Cardiac muscle cell (in vitro differentiated cells and primary cell): Measurements from ENCODE around the gene CD4. TPM values are rescaled to one million over a fixed set of nuclear protein-coding genes. Genes with fewer than 3 reads are reported as not detected.

Source experiments
- DNase-seq, 2 donors: peaks; one replicate each; pipeline versions ENCODE4 v3.0.0 to v3.0.0-alpha.2; 2010 to 2017; ENCODE audit warnings: low read depth in 1 of 2, low spot score in 1 of 2
- H3K27ac ChIP-seq: fragments of 200-600 bp; sonication (generic); 2 replicates; pipeline ENCODE4 v1.5.1; 2016
- H3K27me3 ChIP-seq: fragments of 200-600 bp; sonication (generic); 2 replicates; pipeline ENCODE4 v1.6.0; 2016; ENCODE audit warnings: control low read depth
- H3K36me3 ChIP-seq: fragments of 200-600 bp; sonication (generic); 2 replicates; pipeline ENCODE4 v1.5.1; 2016; ENCODE audit warnings: control low read depth
- H3K4me1 ChIP-seq: fragments of 200-600 bp; sonication (generic); 2 replicates; pipeline ENCODE4 v1.8.1; 2017; ENCODE audit warnings: low read depth, mild to moderate bottlenecking, mixed run types
- H3K4me3 ChIP-seq: fragments of 200-600 bp; sonication (generic); 2 replicates; pipeline ENCODE4 v1.5.1; 2016; ENCODE audit warnings: mild to moderate bottlenecking
- H3K9me3 ChIP-seq: fragments of 200-600 bp; sonication (generic); 2 replicates; pipeline ENCODE4 v1.5.1; 2017; ENCODE audit warnings: low read depth, mild to moderate bottlenecking, control low read depth
- CTCF ChIP-seq: IDR thresholded peaks from 2 replicates; pipeline ENCODE4 v1.5.1; 2012; ENCODE audit warnings: low read depth, mild to moderate bottlenecking, low read length
- polyA plus RNA-seq: library from polyadenylated mRNA; unstranded; fragments of >200 nt; fragmentation: Nextera tagmentation; extraction: Ambion mirVana; gene quantifications from 2 replicates; pipeline ENCODE4 v1.2.1, GENCODE V29; 2016
- total RNA-seq: library from RNA; depleted of rRNA; stranded (reverse); fragments of >200 nt; gene quantifications from 2 replicates; pipeline ENCODE4 v1.2.3, GENCODE V29; 2016

The CD4 gene
- total and polyA plus RNA-seq, 2 experiments from 2014 or later: 3.3 to 5.9 TPM

DNA sequence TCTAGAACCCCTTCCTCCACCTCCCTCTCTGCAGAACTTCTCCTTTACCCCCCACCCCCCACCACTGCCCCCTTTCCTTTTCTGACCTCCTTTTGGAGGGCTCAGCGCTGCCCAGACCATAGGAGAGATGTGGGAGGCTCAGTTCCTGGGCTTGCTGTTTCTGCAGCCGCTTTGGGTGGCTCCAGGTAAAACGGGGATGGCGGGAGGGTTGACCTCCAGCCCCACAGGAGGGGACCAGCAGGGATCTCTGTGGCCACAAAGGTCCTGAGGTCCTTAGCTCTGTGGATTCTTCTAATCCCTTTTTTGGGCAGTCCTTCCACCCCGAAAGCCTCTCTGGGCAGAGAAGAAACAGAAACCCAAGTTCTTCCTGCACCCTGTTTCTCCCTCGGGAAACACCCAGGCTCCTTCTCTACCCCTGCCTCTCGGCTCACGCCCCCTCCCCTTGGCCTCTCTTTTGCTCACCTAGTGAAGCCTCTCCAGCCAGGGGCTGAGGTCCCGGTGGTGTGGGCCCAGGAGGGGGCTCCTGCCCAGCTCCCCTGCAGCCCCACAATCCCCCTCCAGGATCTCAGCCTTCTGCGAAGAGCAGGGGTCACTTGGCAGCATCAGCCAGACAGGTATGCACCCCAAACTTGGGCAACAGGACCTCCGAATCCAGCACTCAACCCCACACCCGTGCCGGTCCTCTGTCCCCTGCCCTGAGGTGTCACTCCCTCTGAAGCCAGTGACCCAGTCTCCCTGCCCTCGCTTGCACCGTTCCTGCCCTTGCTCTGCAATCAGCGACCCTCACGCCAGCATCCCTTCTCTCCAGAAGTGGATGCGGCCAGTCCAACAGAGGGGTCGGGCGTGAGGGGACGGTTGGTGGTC, 16.4 kb upstream of the CD4 start:
- H3K4me3 ChIP-seq: no peak overlapping the region
- peaks cover 29% of the 10 kb centered on the region for H3K27me3 ChIP-seq
- no peaks in the 10 kb centered on the region for H3K36me3 ChIP-seq
- DNase-seq: no peak
- no peak for TF ChIP-seq CTCF
- no peaks in the 10 kb centered on the region for H3K9me3 ChIP-seq
- H3K4me1 ChIP-seq: peaks cover 10% of the 10 kb centered on the region
- H3K27ac ChIP-seq: no peak overlapping the region

- TF ChIP-seq CTCF: no peak
- no peaks in the 10 kb centered on the region for H3K36me3 ChIP-seq
Measured at GRCh38 chr12:6773590-6774351, 15.6 kb upstream of the CD4 start.

GRCh38 chr12:6774499-6775062, 14.7 kb upstream of the CD4 start:
- Histone ChIP-seq H3K9me3 (no peaks in the 10 kb centered on the region), H3K4me3 (no peak overlapping the region), H3K4me1 (peaks cover 6% of the 10 kb centered on the region), H3K36me3 (no peaks in the 10 kb centered on the region), H3K27me3 (peaks cover 29% of the 10 kb centered on the region), H3K27ac (no peak overlapping the region)
- TF ChIP-seq CTCF: no peak
- DNase-seq: no peak

More at GRCh38 chr12:6773590-6774351, 15.6 kb upstream of the CD4 start:
- Histone ChIP-seq H3K9me3 (no peaks in the 10 kb centered on the region), H3K4me3 (no peak overlapping the region), H3K27me3 (peaks cover 29% of the 10 kb centered on the region), H3K27ac (no peak overlapping the region), H3K4me1 (peaks cover 8% of the 10 kb centered on the region)
- peak in 1 of 2 donors; percentile 44 for DNase-seq

- peaks cover 29% of the 10 kb centered on the region for H3K27me3 ChIP-seq
- H3K27ac ChIP-seq: no peak overlapping the region
- H3K36me3 ChIP-seq: no peaks in the 10 kb centered on the region
- TF ChIP-seq CTCF: no peak
- no peaks in the 10 kb centered on the region for H3K9me3 ChIP-seq
- H3K4me3 ChIP-seq: no peak overlapping the region
- peaks cover 6% of the 10 kb centered on the region for H3K4me1 ChIP-seq
- no peak for DNase-seq
Measured at GRCh38 chr12:6775185-6776174, 13.8 kb upstream of the CD4 start.

DNA sequence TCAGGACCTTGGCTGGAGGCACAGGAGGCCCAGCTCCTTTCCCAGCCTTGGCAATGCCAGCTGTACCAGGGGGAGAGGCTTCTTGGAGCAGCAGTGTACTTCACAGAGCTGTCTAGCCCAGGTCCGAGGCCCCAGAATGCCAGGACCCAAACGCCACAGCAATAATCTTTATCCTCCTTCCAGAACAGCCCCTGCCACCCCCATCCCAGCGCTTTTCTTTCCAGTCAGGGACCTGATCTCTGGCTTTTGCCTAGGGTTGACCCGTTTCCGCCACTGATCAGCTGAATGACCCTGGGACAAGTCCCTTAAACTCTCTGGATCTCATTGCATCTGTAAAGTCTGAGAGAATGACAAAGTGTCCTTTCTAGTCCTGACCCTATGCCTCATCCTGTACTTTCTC, 11.9 kb upstream of the CD4 start:
- H3K36me3 ChIP-seq: no peaks in the 10 kb centered on the region
- no peak overlapping the region for H3K4me3 ChIP-seq
- H3K27me3 ChIP-seq: peaks cover 23% of the 10 kb centered on the region
- H3K4me1 ChIP-seq: peaks cover 6% of the 10 kb centered on the region
- no peak for TF ChIP-seq CTCF
- no peak for DNase-seq
- H3K27ac ChIP-seq: no peak overlapping the region
- H3K9me3 ChIP-seq: no peaks in the 10 kb centered on the region
